GM19193 (cell line): Measurements from ENCODE around the gene LEP.

Source experiments
- POLR2A ChIP-seq: IDR thresholded peaks from 4 replicates; pipeline ENCODE4 v1.6.1; 2011; ENCODE audit not compliant: insufficient read depth, insufficient read length; ENCODE audit errors: extremely low read depth

Gene LEP

DNA sequence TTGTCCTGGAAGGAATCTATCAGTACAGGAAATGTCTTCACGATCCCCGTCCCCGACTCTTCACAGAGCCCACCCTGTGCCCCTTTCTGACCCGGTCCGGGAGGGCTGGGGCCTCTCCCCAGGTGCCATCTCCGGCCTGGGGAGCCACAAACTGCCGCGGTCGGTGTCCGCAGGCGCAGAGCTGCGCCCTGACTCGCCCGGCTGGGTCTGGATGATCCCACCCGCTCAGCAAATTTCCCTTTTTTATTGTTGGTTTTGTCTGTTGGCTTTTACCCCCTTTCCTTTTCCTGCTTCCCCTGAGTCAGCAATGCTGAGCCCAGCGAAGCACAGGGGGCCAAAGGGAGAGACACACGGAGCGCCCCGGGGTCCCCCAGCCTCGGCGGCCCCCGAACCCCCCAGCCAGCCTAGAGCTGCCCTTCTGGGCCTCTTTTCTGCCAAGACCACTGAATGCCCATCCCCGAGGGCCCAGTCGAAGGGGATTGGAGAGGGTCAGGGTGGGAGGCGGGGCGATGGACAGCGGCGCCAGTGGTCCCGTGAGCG is 30.9 kb downstream of the LEP start:
- TF ChIP-seq POLR2A = no peak

- TF ChIP-seq POLR2A = no peak
Observed at GRCh38 chr7:128274246-128274883, 33.3 kb downstream of the LEP start.

GRCh38 chr7:128274884-128275603 is 34.0 kb downstream of the LEP start:
- TF ChIP-seq POLR2A = no peak

DNA sequence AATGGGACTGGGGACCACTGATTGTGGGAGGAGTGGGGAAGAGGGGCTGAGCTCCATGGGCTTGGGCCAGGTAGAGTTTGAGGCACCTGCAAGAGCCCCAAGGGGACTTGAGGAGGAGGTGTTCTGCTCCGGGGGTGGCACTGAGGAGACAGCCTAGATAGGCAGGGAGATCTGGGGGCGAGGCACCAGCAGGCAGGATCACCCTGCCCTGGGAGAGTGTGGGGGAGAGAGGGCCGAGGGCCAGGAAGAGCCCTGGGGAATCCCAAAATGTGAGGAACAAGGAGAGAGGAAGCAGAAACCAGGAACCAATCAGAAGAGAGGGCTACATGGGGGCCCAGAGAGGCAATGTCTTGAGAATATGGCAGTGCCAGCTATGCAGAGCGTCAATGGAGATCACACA is 34.6 kb downstream of the LEP start:
- no peak for TF ChIP-seq POLR2A

GRCh38 chr7:128278366-128278765 is 37.3 kb downstream of the LEP start:
- TF ChIP-seq POLR2A = no peak

- no peak for TF ChIP-seq POLR2A
Observed at GRCh38 chr7:128279124-128279713, 38.1 kb downstream of the LEP start.

DNA sequence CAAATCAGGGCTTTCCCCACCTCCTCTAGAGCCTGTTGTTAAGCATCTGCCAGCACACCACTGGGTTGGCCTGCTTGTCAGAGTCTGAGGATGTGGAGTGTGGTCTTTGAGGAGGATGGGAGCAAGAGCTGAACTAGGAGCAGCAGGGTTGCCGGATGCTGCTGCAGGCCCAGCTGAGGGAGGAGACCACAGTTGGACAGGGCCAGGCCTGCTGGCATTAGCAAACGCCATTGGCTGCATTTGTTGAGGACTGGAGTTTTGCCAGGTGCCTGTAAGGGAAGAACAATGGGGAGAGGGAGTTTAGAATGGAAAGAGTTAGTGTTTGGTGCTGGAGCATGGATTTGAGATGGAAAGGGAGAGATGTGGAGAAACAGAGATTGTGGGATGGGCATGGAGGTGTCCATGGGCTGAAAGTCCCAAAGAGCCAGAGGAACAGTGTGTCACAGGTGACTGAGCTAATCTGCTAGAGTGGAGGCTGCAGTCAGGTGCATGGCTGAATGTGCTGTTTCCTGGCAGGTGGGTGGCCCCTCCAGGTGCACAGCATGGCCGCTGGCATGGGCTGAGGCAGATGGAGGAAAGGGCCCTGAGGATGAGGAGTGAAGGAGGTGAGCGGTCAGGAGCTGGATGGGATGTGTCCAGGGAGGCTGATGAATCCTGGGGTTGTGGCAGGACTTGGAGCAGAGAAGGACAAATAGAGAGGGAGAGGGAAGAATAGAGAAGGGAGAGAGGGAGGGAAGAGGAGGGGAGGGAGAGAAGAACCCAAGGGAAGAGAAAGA is 40.7 kb downstream of the LEP start:
- TF ChIP-seq POLR2A = no peak

DNA sequence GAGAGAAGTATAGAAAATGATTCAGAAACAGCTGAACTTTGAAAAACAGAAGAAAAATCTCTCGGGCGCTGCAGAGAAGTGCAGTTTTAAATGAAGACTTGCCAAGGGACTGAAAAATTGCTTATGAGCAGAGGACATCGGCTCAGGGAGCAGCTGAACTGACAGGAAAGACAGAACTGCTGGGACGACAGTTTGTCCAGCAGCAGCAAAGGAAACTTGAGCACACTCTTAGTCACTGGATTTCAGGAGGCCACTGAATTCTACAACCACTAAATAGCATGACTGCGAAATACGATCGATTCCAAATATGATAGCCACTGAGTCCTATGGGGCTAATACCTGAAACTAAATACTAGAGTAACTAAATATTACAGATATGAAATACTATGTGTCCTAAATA is 43.0 kb downstream of the LEP start:
- TF ChIP-seq POLR2A = no peak

DNA sequence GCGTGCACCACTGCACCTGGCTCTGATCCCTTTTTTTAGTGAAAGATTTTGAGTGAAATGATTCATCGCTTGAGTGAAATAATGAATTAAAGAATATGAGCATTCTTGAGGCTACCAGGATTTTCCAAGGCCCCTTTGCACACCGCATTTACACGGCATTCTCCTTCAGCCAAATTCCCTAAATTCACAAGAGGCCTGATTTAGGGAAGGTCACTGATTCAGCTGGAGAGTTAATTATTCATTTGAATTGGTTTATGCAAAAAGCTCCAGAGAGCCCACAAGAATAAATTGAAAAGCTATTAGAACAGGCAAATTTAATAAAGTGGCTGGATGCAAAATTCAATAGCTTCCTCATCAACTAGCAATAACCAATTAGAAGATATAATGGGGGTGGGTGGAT is 46.5 kb downstream of the LEP start:
- TF ChIP-seq POLR2A = no peak

GRCh38 chr7:128299109-128299607 is 58.1 kb downstream of the LEP start:
- TF ChIP-seq POLR2A = no peak

DNA sequence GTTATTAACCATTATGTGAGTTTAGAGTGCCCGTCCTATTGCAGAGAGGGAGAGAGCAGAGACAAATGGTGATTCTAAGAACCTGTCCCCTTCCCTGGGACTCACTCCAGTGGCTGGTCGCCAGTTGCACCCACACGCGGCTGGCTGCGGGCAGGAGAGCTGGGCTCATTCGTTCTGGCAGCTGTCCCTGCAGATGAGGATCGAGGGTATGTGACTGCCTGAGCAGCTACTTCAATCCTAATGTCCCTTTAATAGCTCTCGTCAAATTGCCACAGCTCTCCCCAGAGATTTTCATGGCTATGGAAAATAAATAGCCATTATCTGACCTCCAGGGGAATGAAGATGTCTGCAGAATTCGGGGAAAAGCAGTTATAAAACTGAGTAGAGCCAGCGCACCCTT is 61.1 kb downstream of the LEP start:
- no peak for TF ChIP-seq POLR2A

DNA sequence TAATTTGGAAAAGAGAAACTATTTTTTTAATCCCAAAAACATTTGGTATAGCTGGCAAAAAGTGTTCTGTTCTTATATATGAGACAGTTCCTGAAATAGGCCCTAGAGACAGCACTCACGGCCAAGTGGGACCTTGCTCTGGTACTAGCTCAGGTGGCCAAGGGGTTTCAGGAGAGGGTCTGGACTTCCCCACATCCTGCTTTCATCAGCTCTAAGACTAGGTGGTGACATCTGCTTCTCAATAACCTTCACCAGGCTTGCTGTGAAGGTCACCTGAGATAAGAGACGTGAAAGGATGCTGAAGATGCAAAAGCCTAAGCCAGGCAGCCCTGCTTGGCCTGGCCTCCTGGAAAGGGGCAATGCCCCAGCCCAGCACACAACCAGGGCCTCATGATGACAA is 62.1 kb downstream of the LEP start:
- TF ChIP-seq POLR2A = no peak

DNA sequence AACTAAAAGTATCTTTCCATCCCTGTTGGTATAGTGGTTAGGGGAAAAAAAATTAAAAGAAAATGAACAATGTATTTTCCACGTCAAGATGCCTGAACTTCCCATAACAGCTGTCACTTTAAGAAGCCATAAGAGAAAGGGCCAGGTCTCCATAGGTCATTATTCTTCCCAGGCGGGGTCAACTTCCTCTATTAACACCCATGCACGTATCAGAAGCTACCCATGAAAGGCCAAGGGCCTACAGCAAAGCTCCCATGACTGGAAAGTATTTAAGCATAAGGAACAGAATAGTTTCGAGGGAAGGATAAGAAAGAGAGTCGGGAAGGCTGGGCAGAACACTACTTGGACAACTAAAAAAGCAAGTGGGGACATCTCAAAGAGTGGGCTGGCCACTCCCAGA is 62.6 kb downstream of the LEP start:
- TF ChIP-seq POLR2A = no peak

DNA sequence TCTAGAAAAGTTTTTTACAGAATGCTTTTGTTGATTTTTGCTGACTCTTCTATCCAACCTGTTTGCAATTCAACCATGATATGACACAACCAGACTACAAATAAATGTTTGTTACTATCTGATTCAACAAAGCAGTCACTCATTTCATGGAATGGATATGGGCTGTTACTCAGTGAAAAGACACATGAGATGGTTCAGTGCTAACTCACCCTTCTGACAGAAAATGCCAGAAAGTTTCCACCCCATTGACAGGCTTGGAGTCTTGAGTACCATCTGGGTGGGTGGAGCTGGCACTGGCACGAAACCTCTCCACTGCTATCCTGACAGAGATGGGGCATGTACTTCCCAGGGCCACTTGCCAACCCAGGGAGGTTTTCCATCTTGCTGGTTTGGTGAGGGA is 63.1 kb downstream of the LEP start:
- no peak for TF ChIP-seq POLR2A

GRCh38 chr7:128307061-128307460 is 66.0 kb downstream of the LEP start:
- no peak for TF ChIP-seq POLR2A
